ENCODE data around the gene CCR5AS.

DNA sequence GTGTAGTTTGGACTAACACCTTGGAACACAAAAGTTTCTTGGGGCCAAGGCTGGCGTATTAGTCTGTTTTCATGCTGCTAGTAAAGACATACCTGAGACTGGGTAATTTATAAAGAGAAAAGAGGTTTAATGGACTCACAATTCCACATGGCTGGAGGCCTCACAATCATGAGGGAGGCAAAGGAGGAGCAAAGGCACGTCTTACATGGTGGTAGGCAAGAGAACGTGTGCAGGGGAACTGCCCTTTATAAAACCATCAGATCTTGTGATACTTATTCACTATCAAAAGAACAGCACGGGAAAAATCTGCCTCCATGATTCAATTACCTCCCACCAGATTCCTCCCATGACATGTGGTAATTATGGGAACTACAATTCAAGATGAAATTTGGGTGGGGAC lies 62.4 kb downstream of the CCR5AS start:
- TF ChIP-seq, protein P1, sequence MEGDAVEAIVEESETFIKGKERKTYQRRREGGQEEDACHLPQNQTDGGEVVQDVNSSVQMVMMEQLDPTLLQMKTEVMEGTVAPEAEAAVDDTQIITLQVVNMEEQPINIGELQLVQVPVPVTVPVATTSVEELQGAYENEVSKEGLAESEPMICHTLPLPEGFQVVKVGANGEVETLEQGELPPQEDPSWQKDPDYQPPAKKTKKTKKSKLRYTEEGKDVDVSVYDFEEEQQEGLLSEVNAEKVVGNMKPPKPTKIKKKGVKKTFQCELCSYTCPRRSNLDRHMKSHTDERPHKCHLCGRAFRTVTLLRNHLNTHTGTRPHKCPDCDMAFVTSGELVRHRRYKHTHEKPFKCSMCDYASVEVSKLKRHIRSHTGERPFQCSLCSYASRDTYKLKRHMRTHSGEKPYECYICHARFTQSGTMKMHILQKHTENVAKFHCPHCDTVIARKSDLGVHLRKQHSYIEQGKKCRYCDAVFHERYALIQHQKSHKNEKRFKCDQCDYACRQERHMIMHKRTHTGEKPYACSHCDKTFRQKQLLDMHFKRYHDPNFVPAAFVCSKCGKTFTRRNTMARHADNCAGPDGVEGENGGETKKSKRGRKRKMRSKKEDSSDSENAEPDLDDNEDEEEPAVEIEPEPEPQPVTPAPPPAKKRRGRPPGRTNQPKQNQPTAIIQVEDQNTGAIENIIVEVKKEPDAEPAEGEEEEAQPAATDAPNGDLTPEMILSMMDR (IDR thresholded peaks at IDR 0.05; ENCODE audit: low read depth, low read length), result no peak
- no peak for TF ChIP-seq EZH2phosphoT487 (IDR thresholded peaks at IDR 0.05; ENCODE audit: low read depth)

Measured in OCI-LY3 (cell line).